SK-N-SH treated with all-trans-retinoic acid at 6 μM for 48 hours (cell line): ENCODE data around the gene FEN1.

Source experiments
- ESRRG ChIP-seq: fragments of 250-450 bp; sonication (Bioruptor Pico); IDR thresholded peaks from 2 replicates; pipeline ENCODE4 v1.6.1; 2021; ENCODE audit warnings: mild to moderate bottlenecking
- ISL1 ChIP-seq: fragments of 250-450 bp; sonication (Bioruptor Pico); IDR thresholded peaks from 2 replicates; pipeline ENCODE4 v2.1.2; 2022; ENCODE audit warnings: mild to moderate bottlenecking, moderate library complexity
- PPARA ChIP-seq: fragments of 250-450 bp; sonication (Bioruptor Pico); IDR thresholded peaks from 2 replicates; pipeline ENCODE4 v1.5.0; 2020; ENCODE audit warnings: mild to moderate bottlenecking, borderline replicate concordance
- RARB ChIP-seq: fragments of 250-450 bp; sonication (Bioruptor Pico); IDR thresholded peaks from 2 replicates; pipeline ENCODE4 v1.8.0; 2021; ENCODE audit warnings: mild to moderate bottlenecking, moderate library complexity
- SNAI2 ChIP-seq: fragments of 250-450 bp; sonication (Bioruptor Pico); IDR thresholded peaks from 2 replicates; pipeline ENCODE4 v1.5.0; 2020; ENCODE audit warnings: mild to moderate bottlenecking, moderate library complexity
- ZC3H10 ChIP-seq: fragments of 250-450 bp; sonication (Bioruptor Pico); IDR thresholded peaks from 2 replicates; pipeline ENCODE4 v1.5.1; 2021; ENCODE audit warnings: mild to moderate bottlenecking, moderate library complexity
- ZFP30 ChIP-seq: fragments of 450-650 bp; formaldehyde crosslinking; IDR thresholded peaks from 2 replicates; pipeline ENCODE4 v1.5.0; 2022; ENCODE audit warnings: mild to moderate bottlenecking, moderate library complexity
- ZNF70 ChIP-seq: fragments of 450-650 bp; formaldehyde crosslinking; IDR thresholded peaks from 2 replicates; pipeline ENCODE4 v1.5.0; 2020; ENCODE audit warnings: mild to moderate bottlenecking, moderate library complexity
- TF ChIP-seq, protein P1 (sequence below): fragments of 250-450 bp; sonication (Bioruptor Pico); IDR thresholded peaks from 2 replicates; pipeline ENCODE4 v1.5.0; 2020; ENCODE audit warnings: mild to moderate bottlenecking, moderate library complexity
- TF ChIP-seq, protein P2 (sequence below): fragments of 250-450 bp; sonication (Bioruptor Pico); IDR thresholded peaks from 2 replicates; pipeline ENCODE4 v1.8.0; 2020; ENCODE audit warnings: mild to moderate bottlenecking, moderate library complexity, borderline replicate concordance
- TF ChIP-seq, protein P3 (sequence below): fragments of 250-450 bp; sonication (Bioruptor Pico); IDR thresholded peaks from 2 replicates; pipeline ENCODE4 v1.5.1; 2021; ENCODE audit warnings: mild to moderate bottlenecking, moderate library complexity

DNA sequence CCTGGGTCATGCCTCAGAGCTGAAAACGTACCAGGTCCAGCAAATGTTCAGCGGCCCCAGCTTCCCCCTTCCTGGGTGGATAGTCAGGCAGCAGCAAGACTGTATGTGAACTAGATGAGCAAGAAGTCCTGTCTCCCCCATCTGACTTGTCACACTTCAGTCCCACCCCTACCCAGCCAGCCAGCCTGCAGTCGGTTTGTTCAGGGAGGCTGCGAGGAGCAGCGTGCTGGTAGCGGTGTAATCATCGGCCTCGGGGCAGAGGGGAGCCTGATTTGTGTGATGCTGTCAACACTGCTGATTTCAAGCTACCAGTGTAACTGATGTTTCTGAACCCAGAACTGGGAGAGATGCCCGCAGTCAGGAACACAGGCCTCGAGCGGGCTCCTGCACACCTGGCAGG, 9.9 kb upstream of the FEN1 start:
- TF ChIP-seq RARB (no peak), SNAI2 (CRISPR knock-in tag) (no peak), ISL1 (no peak), ZC3H10 (CRISPR knock-in tag) (no peak), PPARA (CRISPR knock-in tag) (no peak), ZNF70 (CRISPR knock-in tag) (no peak), ZFP30 (CRISPR knock-in tag) (no peak), ESRRG (CRISPR knock-in tag) (no peak)
- TF ChIP-seq, protein P1, sequence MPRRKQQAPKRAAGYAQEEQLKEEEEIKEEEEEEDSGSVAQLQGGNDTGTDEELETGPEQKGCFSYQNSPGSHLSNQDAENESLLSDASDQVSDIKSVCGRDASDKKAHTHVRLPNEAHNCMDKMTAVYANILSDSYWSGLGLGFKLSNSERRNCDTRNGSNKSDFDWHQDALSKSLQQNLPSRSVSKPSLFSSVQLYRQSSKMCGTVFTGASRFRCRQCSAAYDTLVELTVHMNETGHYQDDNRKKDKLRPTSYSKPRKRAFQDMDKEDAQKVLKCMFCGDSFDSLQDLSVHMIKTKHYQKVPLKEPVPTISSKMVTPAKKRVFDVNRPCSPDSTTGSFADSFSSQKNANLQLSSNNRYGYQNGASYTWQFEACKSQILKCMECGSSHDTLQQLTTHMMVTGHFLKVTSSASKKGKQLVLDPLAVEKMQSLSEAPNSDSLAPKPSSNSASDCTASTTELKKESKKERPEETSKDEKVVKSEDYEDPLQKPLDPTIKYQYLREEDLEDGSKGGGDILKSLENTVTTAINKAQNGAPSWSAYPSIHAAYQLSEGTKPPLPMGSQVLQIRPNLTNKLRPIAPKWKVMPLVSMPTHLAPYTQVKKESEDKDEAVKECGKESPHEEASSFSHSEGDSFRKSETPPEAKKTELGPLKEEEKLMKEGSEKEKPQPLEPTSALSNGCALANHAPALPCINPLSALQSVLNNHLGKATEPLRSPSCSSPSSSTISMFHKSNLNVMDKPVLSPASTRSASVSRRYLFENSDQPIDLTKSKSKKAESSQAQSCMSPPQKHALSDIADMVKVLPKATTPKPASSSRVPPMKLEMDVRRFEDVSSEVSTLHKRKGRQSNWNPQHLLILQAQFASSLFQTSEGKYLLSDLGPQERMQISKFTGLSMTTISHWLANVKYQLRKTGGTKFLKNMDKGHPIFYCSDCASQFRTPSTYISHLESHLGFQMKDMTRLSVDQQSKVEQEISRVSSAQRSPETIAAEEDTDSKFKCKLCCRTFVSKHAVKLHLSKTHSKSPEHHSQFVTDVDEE (CRISPR knock-in tag): no peak
- TF ChIP-seq, protein P2, sequence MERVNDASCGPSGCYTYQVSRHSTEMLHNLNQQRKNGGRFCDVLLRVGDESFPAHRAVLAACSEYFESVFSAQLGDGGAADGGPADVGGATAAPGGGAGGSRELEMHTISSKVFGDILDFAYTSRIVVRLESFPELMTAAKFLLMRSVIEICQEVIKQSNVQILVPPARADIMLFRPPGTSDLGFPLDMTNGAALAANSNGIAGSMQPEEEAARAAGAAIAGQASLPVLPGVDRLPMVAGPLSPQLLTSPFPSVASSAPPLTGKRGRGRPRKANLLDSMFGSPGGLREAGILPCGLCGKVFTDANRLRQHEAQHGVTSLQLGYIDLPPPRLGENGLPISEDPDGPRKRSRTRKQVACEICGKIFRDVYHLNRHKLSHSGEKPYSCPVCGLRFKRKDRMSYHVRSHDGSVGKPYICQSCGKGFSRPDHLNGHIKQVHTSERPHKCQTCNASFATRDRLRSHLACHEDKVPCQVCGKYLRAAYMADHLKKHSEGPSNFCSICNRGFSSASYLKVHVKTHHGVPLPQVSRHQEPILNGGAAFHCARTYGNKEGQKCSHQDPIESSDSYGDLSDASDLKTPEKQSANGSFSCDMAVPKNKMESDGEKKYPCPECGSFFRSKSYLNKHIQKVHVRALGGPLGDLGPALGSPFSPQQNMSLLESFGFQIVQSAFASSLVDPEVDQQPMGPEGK (CRISPR knock-in tag): no peak
- TF ChIP-seq, protein P3, sequence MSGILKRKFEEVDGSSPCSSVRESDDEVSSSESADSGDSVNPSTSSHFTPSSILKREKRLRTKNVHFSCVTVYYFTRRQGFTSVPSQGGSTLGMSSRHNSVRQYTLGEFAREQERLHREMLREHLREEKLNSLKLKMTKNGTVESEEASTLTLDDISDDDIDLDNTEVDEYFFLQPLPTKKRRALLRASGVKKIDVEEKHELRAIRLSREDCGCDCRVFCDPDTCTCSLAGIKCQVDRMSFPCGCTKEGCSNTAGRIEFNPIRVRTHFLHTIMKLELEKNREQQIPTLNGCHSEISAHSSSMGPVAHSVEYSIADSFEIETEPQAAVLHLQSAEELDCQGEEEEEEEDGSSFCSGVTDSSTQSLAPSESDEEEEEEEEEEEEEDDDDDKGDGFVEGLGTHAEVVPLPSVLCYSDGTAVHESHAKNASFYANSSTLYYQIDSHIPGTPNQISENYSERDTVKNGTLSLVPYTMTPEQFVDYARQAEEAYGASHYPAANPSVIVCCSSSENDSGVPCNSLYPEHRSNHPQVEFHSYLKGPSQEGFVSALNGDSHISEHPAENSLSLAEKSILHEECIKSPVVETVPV (CRISPR knock-in tag): no peak
